GM20000 (cell line): ENCODE results near the gene MS4A18.

Source experiments
- DNase-seq: peaks from one replicate; pipeline ENCODE4 v3.0.0; 2012; ENCODE audit warnings: low spot score
- CTCF ChIP-seq: IDR thresholded peaks from 2 replicates; pipeline ENCODE4 v1.5.1; 2012; ENCODE audit warnings: mild to moderate bottlenecking, control low read depth; ENCODE audit errors: extremely low read depth, missing control alignments

MS4A18 gene

GRCh38 chr11:60739114-60739513, 14.6 kb downstream of the MS4A18 start:
- TF ChIP-seq CTCF, result no peak
- no peak for DNase-seq

GRCh38 chr11:60740573-60740972, 16.1 kb downstream of the MS4A18 start:
- no peak for DNase-seq
- no peak for TF ChIP-seq CTCF

GRCh38 chr11:60741421-60741820, 16.9 kb downstream of the MS4A18 start:
- TF ChIP-seq CTCF, result no peak

GRCh38 chr11:60743058-60743457, 18.5 kb downstream of the MS4A18 start:
- DNase-seq, result no peak
- TF ChIP-seq CTCF, result no peak

More at GRCh38 chr11:60741421-60741820, 16.9 kb downstream of the MS4A18 start:
- DNase-seq, result no peak

- no peak for TF ChIP-seq CTCF
Observed at GRCh38 chr11:60744114-60744513, 19.6 kb downstream of the MS4A18 start.

GRCh38 chr11:60747359-60747873, 22.9 kb downstream of the MS4A18 start:
- TF ChIP-seq CTCF, result no peak
- no peak for DNase-seq

More at GRCh38 chr11:60744114-60744513, 19.6 kb downstream of the MS4A18 start:
- DNase-seq, result no peak

GRCh38 chr11:60748225-60748624, 23.7 kb downstream of the MS4A18 start:
- DNase-seq, result no peak
- TF ChIP-seq CTCF, result no peak
